HL-60/S4 treated with retinoic acid at 250 ng/mL for 4 days and 3 days (cell line): ENCODE measurements around the gene VAV3.
"Not testable (repeated sequence)": the region's sequence is repeated elsewhere in the genome, so short reads cannot be mapped to it uniquely, and the experiment has no call there.

ENCODE experiments used
- in situ Hi-C: fragments of 300-500 bp; cut with MboI; formaldehyde crosslinking; loops from 2 replicates; pipeline ENCODE4 v1.7.0; 2022; ENCODE audit warnings: low sequenced_read_pairs

VAV3 gene

GRCh38 chr1:107844541-107845194, 120.3 kb downstream of the VAV3 start:
- in situ Hi-C loops: not testable (repeated sequence)

- in situ Hi-C loops: no loop called here
Measured at GRCh38 chr1:107843989-107844388, 121.0 kb downstream of the VAV3 start.

DNA sequence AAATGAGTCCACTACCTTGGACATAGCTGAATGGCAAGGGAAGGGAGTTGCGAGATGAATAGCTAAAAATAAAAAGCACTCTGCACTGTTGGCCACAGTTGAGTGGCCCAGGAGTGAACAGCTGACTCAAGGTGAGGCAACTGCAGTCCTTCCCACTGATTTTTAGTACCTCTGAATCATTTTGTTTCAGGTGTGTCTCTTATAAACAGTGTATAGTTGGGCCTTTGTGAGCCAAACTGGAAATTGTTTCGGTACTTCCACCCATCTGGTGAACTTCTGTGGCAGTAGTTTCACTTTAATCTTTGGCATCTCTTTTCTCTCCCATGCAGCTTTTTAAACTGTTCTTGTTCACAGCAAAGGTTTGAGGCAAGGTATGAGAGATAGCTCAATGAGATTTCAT, 122.7 kb downstream of the VAV3 start:
- in situ Hi-C loops: no loop called here

DNA sequence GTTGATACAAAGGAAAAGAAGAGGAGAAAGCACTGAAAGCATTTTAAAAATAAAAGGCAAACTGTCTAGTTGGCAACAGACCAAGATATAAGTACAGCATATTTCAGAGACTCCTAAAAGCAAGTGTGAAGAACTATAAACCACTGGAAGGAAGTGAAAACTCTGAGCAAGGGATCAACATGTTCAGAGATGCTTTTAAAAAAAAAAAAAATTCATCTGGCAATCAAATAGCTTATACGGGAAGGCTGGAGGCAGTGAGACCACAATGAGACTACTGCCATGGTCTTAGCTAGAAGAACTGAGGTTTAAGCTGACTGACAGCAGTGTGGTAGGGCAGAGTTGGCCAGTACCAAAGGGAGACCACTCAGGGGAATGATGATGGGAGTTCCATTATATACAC, 124.3 kb downstream of the VAV3 start:
- in situ Hi-C loops: no loop called here

- in situ Hi-C loops: no loop called here
Measured at GRCh38 chr1:107838056-107838455, 126.9 kb downstream of the VAV3 start.

DNA sequence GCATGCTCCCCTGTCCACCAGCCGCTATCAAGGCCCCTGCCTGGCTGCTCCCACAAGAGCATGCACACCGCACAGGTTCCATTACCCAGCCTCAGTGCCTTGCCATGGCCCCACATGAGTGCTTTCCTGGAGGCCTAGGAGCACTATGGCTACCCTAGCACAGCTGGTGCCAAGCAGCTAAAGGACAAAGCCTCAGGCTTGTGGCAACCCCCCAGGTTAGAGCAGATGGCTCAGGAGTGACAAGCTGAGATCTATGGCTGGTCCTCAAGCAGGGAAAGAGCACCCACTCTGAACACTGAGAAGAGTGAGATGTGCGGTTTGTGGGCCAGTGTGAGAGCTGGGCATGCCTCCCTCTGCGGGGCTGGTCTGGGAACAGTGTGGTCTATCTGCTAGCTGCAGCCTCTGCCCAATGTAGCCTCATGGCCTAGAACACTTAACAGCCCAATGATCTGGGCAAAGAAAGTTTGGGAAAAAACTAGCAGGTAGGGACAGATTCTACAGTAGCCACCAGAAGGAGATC, 129.8 kb downstream of the VAV3 start:
- in situ Hi-C loops: no loop called here

DNA sequence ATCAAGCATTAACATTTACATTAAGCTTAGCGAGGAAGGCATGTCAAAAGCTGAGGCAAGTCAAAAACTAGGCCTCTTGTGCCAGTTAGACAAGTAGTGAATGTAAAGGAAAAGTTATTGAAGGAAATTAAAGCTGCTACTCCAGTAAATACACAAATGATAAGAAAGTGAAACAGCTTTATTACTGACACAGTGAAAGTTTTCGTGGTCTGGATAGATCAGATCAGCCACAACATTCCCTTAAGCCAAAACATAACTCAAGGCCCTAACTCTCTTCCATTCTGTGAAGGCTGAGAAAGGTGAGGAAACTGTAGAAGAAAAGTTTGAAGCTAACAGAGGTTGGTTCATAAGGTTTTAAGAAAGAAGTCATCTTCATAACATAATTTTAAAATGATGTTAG, 131.9 kb downstream of the VAV3 start:
- in situ Hi-C loops: no loop called here

DNA sequence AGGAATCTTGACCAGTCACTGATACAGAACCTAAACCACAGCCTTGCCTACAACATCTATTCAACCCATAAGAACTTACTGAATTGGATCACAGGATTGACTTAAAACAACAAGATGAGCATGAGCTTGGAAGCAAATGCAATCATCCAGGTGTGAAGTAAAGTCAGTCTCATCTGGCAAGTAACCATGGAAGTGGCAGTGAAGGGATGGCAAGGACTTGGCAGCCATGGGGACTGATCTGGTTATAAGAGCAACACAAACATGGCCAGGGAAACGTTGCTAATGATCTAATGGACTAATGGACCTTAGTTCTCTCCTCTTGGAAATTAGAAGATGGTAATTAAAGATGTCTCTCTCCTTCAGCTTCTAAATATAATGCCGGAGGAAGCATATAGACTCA, 133.1 kb downstream of the VAV3 start:
- in situ Hi-C loops: no loop called here

- in situ Hi-C loops: no loop called here
Measured at GRCh38 chr1:107830526-107830925, 134.5 kb downstream of the VAV3 start.

DNA sequence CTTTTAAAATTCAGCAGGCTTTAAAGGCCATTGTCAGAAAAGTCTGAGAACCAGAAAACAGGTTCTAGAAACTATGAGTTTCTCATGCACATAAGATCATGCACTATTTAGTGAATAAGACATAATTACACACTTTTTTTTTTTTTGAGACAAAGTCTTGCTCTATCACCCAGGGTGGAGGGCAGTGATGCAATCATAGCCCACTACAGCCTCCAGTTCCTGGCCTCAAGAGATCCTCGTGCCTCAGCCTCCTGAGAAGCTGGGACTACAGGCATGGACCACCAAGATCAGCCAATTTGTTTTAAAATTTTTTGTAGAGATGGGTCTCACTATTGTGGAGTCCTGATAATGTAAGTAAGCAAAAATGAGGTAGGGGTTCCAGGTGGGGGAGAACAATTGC, 134.9 kb downstream of the VAV3 start:
- in situ Hi-C loops: no loop called here

GRCh38 chr1:107829036-107829770, 135.8 kb downstream of the VAV3 start:
- in situ Hi-C loops: no loop called here

DNA sequence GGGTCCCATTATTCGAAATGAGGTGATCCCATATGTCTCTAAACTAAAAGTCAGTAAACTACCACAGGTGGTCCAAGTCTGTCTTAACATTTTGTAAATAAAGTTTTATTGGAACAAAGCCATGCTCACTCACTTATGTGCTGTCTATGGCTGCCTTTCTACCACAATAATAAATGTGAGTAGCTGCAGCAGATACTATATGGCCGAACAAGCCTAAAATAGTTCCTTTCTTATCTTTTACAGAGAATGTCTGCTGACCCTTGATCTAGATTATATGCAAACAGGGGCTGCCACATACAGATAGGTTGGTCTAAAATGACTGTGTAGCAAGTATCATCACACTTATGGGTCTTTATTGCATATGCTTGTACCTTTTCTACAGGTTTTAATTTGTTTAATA, 140.0 kb downstream of the VAV3 start:
- in situ Hi-C loops: no loop called here

GRCh38 chr1:107821340-107821739, 143.6 kb downstream of the VAV3 start:
- in situ Hi-C loops: no loop called here

DNA sequence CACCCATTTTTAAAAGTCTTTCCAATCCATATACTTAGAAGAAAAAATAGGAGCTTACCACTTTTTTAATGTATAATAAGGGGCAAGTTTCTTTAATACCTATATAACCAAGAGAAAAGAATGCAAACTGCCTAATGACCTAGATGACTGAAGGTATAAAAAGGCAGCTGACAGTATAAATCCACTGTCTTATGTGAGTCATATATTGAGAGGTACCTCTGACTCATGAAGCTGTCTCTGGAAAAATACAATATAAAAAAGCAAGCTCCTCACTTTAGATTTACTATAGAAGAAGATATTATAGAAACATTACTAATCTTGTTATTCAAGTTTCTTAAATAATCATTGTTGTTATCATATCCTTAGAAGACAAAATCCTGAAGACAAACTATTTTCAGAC, 144.2 kb downstream of the VAV3 start:
- in situ Hi-C loops: no loop called here

GRCh38 chr1:107817935-107818334, 147.0 kb downstream of the VAV3 start:
- in situ Hi-C loops: no loop called here

DNA sequence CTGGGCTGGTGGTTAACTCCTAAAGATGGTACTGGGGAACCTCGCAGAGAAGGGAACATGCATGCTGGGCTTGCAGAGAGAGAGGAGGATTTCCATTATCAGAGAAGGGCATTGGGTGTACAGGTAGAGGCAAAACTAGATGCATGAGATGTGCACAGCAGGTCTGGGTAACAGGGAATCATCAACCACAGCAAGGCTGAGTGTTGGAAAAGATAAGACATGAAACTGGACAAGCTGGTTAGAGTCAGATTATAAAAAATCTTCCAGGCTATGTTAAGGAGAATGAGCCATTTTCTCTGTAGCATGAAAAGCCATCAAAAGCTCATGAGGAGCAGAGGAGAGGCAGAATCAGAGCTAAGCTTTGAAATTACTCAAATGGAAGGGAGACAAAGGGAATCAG, 147.8 kb downstream of the VAV3 start:
- in situ Hi-C loops: no loop called here

- in situ Hi-C loops: no loop called here
Measured at GRCh38 chr1:107810291-107810951, 154.6 kb downstream of the VAV3 start.

DNA sequence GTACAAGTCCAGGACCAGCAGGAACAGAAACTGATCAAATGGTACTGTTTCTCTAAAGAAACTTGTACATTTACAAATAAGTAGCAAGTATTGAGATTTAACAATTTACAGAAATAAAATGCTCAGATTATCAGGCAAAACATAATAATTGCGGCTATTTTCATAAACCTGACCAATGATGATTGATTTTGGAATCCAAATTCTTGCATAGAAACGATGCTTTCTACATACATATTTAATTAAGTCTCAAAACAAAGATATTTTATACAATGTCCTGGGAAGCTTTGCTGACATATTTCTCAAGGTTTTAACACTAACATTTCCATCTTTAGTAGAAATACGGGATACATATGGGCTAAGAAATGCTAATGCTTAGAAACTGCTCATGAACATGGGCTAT, 157.1 kb downstream of the VAV3 start:
- in situ Hi-C loops: no loop called here

DNA sequence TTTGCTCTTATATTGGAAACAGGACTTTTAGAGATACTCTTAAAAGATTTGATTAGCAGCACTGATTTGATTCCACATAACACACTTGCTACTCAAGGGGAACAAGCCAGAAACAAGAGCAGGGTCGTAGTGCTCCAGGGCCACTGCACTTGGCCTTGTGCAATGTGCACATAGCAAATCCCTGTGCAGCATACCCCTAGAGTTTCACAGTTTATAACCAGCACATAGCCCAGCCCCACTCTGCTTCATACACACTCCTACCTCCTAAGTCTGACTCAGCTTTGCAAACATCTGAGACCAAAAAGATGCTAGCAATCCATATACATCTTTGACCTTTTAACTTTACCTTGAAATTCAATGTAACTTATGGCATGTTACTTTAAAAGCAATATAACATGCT, 157.6 kb downstream of the VAV3 start:
- in situ Hi-C loops: no loop called here

- in situ Hi-C loops: no loop called here
Measured at GRCh38 chr1:107806902-107807301, 158.1 kb downstream of the VAV3 start.

GRCh38 chr1:107804741-107805140, 160.2 kb downstream of the VAV3 start:
- in situ Hi-C loops: no loop called here

DNA sequence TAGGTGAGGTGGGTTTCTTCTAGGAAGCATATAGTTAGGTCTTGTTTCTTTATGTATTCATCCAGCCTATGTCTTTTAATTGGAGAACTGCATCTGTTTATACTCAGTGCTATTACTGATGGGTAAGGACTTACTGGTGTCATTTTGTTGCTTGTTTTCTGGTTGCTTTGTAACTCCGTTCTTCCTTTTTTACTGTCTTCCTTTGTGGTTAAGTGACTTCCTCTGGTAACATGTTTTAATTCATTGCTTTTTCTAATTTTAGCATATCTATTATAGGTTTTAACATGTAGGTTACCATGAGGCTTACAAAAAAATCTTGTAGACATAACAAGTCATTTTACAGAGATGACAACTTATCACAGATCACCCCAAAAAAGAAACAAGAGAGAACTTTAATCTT, 160.8 kb downstream of the VAV3 start:
- in situ Hi-C loops: no loop called here
